DOHH2 (cell line): Measurements from ENCODE around the gene URB1.
"Not testable (repeated sequence)": the region's sequence is repeated elsewhere in the genome, so short reads cannot be mapped to it uniquely, and the experiment has no call there.

Experiments
- EZH2phosphoT487 ChIP-seq: fragments of 200-600 bp; sonication (generic); IDR thresholded peaks from 2 replicates; pipeline ENCODE4 v1.6.1; 2017; ENCODE audit warnings: borderline replicate concordance, mild to moderate bottlenecking, antibody characterized with exemption, low read length, moderate library complexity, mixed read lengths
- TF ChIP-seq, protein P1 (sequence below): fragments of 200-600 bp; sonication (generic); IDR thresholded peaks from one replicate; pipeline ENCODE4 v1.5.1; 2014; ENCODE audit warnings: antibody characterized with exemption, mild to moderate bottlenecking, low read depth, low read length; ENCODE audit not compliant: poor library complexity, severe bottlenecking

DNA sequence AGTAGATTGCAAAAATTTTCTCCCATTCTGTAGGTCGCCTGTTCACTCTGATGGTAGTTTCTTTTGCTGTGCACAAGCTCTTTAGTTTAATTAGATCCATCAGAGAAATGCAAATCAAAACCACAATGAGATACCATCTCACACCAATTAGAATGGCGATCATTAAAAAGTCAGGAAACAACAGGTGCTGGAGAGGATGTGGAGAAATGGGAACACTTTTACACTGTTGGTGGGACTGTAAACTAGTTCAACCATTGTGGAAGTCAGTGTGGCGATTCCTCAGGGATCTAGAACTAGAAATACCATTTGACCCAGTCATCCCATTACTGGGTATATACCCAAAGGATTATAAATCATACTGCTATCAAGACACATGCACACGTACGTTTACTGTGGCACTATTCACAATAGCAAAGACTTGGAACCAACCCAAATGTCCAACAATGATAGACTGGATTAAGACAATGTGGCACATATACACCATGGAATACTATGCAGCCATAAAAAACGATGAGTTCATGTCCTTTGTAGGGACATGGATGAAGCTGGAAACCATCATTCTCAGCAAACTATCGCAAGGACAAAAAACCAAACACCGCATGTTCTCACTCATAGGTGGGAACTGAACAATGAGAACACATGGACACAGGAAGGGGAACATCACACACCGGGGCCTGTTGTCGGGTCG is 2.1 kb downstream of the URB1 start:
- TF ChIP-seq, protein P1, sequence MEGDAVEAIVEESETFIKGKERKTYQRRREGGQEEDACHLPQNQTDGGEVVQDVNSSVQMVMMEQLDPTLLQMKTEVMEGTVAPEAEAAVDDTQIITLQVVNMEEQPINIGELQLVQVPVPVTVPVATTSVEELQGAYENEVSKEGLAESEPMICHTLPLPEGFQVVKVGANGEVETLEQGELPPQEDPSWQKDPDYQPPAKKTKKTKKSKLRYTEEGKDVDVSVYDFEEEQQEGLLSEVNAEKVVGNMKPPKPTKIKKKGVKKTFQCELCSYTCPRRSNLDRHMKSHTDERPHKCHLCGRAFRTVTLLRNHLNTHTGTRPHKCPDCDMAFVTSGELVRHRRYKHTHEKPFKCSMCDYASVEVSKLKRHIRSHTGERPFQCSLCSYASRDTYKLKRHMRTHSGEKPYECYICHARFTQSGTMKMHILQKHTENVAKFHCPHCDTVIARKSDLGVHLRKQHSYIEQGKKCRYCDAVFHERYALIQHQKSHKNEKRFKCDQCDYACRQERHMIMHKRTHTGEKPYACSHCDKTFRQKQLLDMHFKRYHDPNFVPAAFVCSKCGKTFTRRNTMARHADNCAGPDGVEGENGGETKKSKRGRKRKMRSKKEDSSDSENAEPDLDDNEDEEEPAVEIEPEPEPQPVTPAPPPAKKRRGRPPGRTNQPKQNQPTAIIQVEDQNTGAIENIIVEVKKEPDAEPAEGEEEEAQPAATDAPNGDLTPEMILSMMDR: not testable (repeated sequence)
- not testable (repeated sequence) for TF ChIP-seq EZH2phosphoT487
